RWPE2 (cell line): ENCODE data around the gene NKX2-3.

ENCODE experiments used
- ATAC-seq: fragments of 200-7000 bp; cut with Tn5 transposase; 3 replicates; pipeline ENCODE4 v1.9.1; 2021; ENCODE audit warnings: low read depth
- DNase-seq: peaks from one replicate; pipeline ENCODE4 v3.0.0-alpha.2; 2020; ENCODE audit warnings: low spot score
- H3K27ac ChIP-seq: fragments of 450-650 bp; 2 replicates; pipeline ENCODE4 v1.5.1; 2017; ENCODE audit warnings: mild to moderate bottlenecking; ENCODE audit not compliant: poor library complexity, severe bottlenecking
- H3K27me3 ChIP-seq: fragments of 250-450 bp; sonication (Bioruptor Pico); 2 replicates; pipeline ENCODE4 v1.5.1; 2021; ENCODE audit warnings: mild to moderate bottlenecking, moderate library complexity; ENCODE audit not compliant: insufficient read depth, poor library complexity, severe bottlenecking
- H3K36me3 ChIP-seq: fragments of 250-450 bp; sonication (Bioruptor Pico); 2 replicates; pipeline ENCODE4 v1.5.1; 2020; ENCODE audit warnings: low read depth, mild to moderate bottlenecking, moderate library complexity
- H3K4me1 ChIP-seq: fragments of 250-450 bp; sonication (Bioruptor Pico); 2 replicates; pipeline ENCODE4 v1.5.1; 2021; ENCODE audit warnings: mild to moderate bottlenecking, moderate library complexity; ENCODE audit not compliant: insufficient read depth, poor library complexity, severe bottlenecking
- H3K4me3 ChIP-seq: fragments of 250-450 bp; sonication (Bioruptor Pico); 2 replicates; pipeline ENCODE4 v1.5.1; 2021; ENCODE audit warnings: mild to moderate bottlenecking, moderate library complexity; ENCODE audit not compliant: severe bottlenecking
- H3K9me3 ChIP-seq: fragments of 250-450 bp; sonication (Bioruptor Pico); 2 replicates; pipeline ENCODE4 v1.5.1; 2021; ENCODE audit warnings: mild to moderate bottlenecking, moderate library complexity; ENCODE audit not compliant: severe bottlenecking
- CTCF ChIP-seq: fragments of 450-650 bp; IDR thresholded peaks from one replicate; pipeline ENCODE4 v1.5.1; 2017; ENCODE audit warnings: mild to moderate bottlenecking, moderate library complexity; ENCODE audit not compliant: poor library complexity, severe bottlenecking

The NKX2-3 gene

GRCh38 chr10:99523251-99523773 lies 9.4 kb upstream of the NKX2-3 start:
- ATAC-seq (no peak), DNase-seq (no peak)
- Histone ChIP-seq H3K36me3 (no peaks in the 10 kb centered on the region), H3K4me3 (no peak overlapping the region), H3K27ac (no peak overlapping the region), H3K9me3 (no peaks in the 10 kb centered on the region), H3K4me1 (no peaks in the 10 kb centered on the region), H3K27me3 (peaks cover 97% of the 10 kb centered on the region)
- no peak for TF ChIP-seq CTCF

GRCh38 chr10:99524050-99524666 lies 8.6 kb upstream of the NKX2-3 start:
- Histone ChIP-seq H3K27ac (no peak overlapping the region), H3K27me3 (peaks cover 97% of the 10 kb centered on the region), H3K9me3 (no peaks in the 10 kb centered on the region), H3K4me1 (no peaks in the 10 kb centered on the region), H3K36me3 (no peaks in the 10 kb centered on the region), H3K4me3 (no peak overlapping the region)
- DNase-seq (no peak), ATAC-seq (no peak)
- TF ChIP-seq CTCF, result no peak

GRCh38 chr10:99524736-99525380 lies 7.9 kb upstream of the NKX2-3 start:
- no peak for DNase-seq
- Histone ChIP-seq H3K4me1 (no peaks in the 10 kb centered on the region), H3K36me3 (no peaks in the 10 kb centered on the region), H3K27me3 (peaks cover 97% of the 10 kb centered on the region), H3K4me3 (no peak overlapping the region), H3K9me3 (no peaks in the 10 kb centered on the region), H3K27ac (no peak overlapping the region)
- no peak for TF ChIP-seq CTCF
- no peak for ATAC-seq

- Histone ChIP-seq H3K36me3 (no peaks in the 10 kb centered on the region), H3K9me3 (no peaks in the 10 kb centered on the region), H3K27me3 (peaks cover 97% of the 10 kb centered on the region), H3K4me3 (no peak overlapping the region), H3K4me1 (no peaks in the 10 kb centered on the region), H3K27ac (no peak overlapping the region)
- DNase-seq, result no peak
- no peak for ATAC-seq
- no peak for TF ChIP-seq CTCF
These were observed 6.8 kb upstream of the NKX2-3 start for GRCh38 chr10:99525897-99526296.
